HG03135 (cell line): Measurements from ENCODE around the gene SLC39A11.
"Not testable (repeated sequence)": the region's sequence is repeated elsewhere in the genome, so short reads cannot be mapped to it uniquely, and the experiment has no call there.

Experiments used
- ATAC-seq: cut with Tn5 transposase; IDR thresholded peaks from one replicate; pipeline ENCODE4 v1.9.1; 2021; ENCODE audit warnings: mild to moderate bottlenecking, moderate library complexity; ENCODE audit not compliant: unreplicated experiment

Gene SLC39A11

DNA sequence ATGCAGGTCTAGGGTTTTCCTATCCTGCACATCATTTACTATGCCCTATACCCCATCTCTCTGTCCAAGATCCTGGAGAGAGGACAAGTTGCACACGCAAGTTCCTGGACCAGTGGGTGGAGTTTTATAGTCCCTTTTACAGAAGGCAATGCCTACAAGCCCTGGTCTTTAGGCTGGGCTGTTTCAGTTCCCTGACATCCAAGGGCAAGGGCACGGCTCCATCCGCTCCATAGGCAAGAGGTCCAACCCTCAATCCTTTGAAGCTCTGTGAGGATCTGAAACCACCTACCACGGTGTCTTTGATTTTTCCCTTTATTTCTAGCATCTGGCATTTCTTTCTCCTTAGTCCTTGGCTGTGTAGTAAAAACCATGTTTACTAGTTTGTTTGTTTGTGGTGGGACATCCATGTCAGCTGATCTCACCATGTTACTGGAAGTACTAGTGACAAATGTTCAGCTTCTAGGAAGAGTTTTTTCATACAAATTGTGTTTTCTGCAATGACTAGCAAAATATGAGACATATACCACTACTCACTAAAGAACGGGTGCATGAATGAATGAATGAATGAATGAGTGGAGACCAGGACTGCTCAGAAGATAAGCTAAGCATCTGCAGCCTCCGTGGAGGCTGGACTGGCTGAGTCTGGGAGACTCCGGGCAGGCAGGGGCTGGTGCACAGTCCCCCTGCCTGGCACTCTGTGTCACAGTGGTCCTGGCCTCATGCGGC is 359.4 kb downstream of the SLC39A11 start:
- no peak for ATAC-seq

DNA sequence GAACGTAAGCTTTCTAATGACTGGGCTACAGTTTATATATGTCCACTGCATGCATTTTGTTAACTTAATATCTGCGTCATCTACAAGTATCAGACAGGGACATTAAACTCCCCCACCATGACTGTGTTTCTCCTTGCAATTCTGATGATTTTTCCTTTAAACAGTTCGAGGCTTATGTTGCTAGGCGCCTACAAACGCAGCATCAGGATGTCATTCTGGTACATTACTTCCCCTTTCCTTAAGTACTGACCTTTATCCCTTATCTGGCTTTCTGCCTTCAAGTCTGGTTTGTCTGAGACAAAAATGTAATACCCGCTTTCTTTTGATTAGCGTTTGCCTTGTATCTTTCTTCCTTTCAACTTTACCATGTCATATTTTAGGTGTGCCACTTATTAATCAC is 362.4 kb downstream of the SLC39A11 start:
- ATAC-seq, result no peak

- ATAC-seq, result peak; percentile 91
These were observed 365.6 kb downstream of the SLC39A11 start for GRCh38 chr17:72726936-72727335.

DNA sequence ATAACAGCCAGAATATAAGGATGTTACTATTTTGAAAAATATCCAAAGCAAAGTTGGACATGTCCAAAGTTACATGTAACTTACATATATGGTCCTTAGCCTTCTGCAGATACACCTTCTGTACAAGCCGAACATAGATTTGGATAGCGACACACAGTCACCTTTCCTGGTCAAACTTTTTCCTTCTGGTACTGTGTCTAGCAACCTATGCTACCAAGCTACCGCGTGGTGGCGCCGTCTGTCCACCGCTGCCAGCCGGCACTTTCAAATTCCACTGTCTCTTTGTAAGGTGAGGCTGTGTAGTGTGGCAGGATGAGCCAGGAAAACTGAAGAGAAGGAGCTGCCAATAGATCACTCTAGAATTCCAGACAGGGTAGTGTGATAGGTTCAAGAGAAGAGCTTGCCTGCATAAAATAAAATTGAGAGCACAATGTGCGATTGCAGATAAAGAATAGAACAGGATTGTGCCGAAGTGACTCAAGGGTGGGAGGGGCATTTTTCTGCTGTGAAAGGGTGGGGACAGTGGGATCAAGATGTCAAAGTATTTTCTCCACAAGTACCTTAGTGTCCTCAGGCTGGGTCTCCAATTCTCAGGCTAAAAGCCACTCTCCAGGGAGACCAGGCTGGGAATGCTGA is 366.9 kb downstream of the SLC39A11 start:
- no peak for ATAC-seq

GRCh38 chr17:72724267-72724666 is 368.2 kb downstream of the SLC39A11 start:
- no peak for ATAC-seq

DNA sequence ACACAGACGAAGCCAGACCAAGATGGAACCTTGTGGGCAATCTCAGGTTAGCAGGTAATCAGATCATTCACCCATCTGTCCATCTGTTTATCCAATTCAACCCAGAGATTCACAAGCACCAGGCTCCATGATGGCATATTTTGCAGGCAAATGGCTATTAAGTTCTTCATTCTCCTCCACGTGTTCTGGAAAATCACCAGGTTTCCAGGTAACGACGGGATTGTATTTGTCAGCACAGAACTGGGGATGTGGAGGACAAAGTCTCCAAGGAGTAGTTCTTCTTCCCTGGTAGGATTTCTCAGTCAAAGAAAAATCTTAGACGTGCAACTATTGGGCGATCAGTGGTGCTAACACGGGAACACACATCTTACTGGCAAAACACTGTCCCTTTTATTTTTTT is 368.8 kb downstream of the SLC39A11 start:
- no peak for ATAC-seq

DNA sequence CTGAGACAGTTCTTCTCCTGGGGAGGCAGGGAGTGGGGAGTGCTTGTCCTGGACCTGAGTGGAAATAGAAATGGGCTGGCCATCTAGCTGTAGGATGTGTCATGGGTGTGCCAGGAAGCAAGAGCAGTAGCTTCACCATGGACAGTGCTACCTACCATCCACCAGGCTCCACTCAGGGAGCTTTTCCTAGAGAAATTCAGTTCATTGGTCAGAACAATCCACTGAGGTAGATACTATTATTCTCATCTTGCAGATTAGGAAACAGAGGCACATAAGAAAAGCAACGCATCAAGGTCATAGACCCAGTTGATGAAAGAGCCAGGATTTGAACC is 372.0 kb downstream of the SLC39A11 start:
- ATAC-seq, result no peak

- ATAC-seq, result no peak
These were observed 372.7 kb downstream of the SLC39A11 start for GRCh38 chr17:72719578-72720493.

GRCh38 chr17:72719206-72719577 is 373.3 kb downstream of the SLC39A11 start:
- no peak for ATAC-seq

GRCh38 chr17:72717676-72718075 is 374.8 kb downstream of the SLC39A11 start:
- no peak for ATAC-seq

DNA sequence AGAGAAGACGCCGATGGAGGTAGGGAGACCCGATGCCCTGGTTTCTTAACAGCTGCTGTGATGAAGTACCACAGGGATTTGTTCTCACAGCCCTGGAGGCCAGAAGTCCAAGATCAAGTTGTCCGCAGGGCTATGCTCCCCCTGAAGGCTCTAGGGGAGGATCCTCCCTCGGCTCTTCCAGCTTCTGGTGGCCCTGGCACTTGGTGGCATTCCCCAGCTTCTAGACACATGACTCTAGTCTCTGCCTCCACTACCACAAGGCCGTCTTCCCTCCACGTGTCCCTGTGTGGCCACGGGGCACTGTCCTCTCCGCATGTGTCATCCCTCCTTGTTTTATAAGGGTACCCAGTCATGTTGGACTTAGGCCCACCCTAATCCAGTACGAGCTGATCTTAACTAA is 375.2 kb downstream of the SLC39A11 start:
- ATAC-seq, result no peak

DNA sequence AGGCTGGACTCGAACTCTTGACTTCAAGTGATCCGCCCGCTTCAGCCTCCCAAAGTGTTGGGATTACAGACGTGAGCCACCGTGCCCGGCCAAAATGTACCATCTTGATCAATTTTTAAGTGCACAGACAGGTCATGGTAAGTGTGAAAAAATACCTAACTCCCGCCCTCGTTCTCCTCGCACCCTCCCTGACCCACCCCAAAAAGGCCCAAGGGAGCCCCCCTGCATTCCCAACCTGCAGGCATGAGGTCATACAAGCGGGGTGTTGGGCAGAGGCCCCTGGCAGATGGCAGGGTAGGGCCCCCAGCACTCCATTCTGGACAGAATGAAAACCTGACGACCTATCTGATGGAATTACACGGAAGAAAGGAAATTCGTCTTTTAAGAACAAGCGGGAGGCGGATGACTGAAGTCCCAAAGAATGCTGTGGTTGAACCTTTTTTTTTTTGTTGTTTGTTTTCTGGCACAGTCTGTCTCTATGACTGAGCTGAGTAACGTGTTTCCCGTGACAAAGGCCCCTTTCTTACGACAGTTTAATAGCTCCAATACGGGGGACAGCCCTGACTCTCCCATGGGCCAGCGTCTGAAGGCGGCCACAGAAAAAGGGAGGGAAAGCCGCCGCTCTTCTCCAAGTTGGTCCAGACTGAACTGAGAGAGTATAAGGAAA is 376.4 kb downstream of the SLC39A11 start:
- ATAC-seq, result no peak

GRCh38 chr17:72714357-72714966 is 378.0 kb downstream of the SLC39A11 start:
- ATAC-seq, result no peak

GRCh38 chr17:72713701-72714100 is 378.8 kb downstream of the SLC39A11 start:
- no peak for ATAC-seq

GRCh38 chr17:72711521-72712310 is 380.8 kb downstream of the SLC39A11 start:
- no peak for ATAC-seq

DNA sequence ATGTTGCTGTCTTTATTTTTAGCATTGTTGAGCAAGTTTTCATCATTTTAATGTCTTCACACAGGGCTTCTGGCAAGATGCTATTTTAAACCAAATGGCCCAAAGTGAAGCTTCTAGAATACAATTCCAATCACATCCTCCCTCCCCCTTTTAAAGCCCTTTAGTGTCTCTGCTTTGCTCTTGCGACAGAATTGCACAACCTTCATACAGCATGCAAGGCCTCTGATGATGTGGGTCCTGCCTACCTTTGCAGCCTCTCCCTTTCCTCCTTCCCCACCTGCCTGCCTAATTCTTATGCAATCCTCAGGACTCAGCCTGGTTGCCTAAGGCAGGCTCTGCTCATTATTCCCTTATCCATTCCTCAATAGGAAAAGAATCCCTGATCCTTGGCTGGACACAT is 381.7 kb downstream of the SLC39A11 start:
- ATAC-seq, result no peak

DNA sequence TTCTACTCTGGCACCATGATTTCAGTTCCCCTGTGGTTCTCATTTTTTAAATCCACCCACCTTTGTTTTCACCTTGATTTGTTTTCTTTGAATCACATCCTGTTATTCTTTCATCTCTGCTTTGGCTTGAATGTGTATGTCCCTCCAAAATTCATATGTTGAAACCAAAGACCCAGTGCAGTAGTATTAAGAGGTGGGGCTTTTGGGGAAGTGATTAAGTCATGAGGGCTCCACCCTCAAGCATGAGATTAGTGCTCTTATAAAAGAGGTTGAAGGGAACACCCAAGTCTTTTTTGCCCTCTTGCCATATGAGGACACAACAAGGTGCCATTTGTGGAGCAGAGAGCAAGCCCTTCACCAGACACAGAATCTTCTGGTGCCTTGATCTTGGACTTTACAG is 382.3 kb downstream of the SLC39A11 start:
- ATAC-seq, result no peak

DNA sequence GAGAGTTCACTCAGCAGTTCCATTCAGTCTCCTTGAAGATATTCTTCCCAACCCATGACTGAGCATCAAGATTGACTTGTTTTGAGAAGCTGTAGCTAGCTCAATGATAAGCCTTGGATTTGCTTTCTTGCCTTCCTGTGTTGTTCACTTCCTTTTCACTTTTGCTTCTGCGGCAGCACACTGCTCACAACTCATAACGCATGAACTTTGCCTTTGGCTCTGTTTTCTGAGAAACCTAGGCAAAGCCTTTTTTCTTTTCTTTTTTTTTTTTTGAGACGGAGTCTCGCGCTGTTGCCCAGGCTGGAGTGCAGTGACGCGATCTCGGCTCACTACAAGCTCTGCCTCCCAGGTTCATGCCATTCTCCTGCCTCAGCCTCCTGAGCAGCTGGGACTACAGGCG is 383.8 kb downstream of the SLC39A11 start:
- not testable (repeated sequence) for ATAC-seq

DNA sequence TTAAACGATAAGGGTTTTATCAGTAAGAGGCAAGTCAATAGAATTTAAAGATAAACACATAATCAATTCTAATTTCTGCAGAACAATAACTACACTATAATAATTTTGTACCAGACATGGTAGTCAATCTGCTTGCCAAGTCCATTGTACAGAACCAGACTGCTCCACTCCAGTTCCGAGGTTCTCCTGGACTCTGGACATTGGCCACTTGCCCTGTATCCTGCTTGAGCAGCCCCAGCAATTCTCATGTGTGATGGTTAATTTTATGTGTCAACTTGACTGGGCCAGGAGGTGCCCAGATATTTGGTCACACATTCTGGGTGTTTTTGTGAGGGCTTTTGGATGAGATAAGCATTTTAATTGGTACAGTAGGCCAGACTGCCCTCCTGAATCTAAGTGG is 384.6 kb downstream of the SLC39A11 start:
- ATAC-seq, result no peak

- no peak for ATAC-seq
These were observed 386.0 kb downstream of the SLC39A11 start for GRCh38 chr17:72706396-72706981.
